H1 (cell line): ENCODE measurements around the gene PLXND1. TPM values are rescaled to one million over a fixed set of nuclear protein-coding genes. Genes with fewer than 3 reads are reported as not detected.

Experiments used
- CTCF ChIA-PET: fragments of 300-600 bp; sonication (Branson Sonifier 250); formaldehyde crosslinking; loops from one replicate; lab custom pipeline; 2021; ENCODE audit not compliant: partially characterized antibody; lab: Charles Lee
- POLR2A ChIA-PET: fragments of 300-600 bp; sonication (Branson Sonifier 250); formaldehyde crosslinking; loops from one replicate; lab custom pipeline; 2021; ENCODE audit warnings: inconsistent platforms; ENCODE audit not compliant: partially characterized antibody; lab: Charles Lee
- DNase-seq, 2 experiments: peaks; one replicate each; pipeline versions ENCODE4 v3.0.0 to v3.0.0-alpha.2; 2010 to 2022; ENCODE audit warnings: low spot score in 2 of 2, low read depth in 1 of 2, mixed read lengths in 1 of 2
- FAIRE-seq: peaks from 2 replicates; lab custom pipeline; 2011; peaks lifted over from hg19 to GRCh38; lab: Jason Lieb, UNC
- H2AFZ ChIP-seq: 2 replicates; pipeline ENCODE4 v1.8.1; 2012; ENCODE audit warnings: low read length, inconsistent platforms
- H2AK5ac ChIP-seq: 2 replicates; pipeline ENCODE4 v1.6.1; 2013; ENCODE audit warnings: low read depth, low read length
- H2BK120ac ChIP-seq: replicated peaks from 2 replicates; pipeline ENCODE3; 2013; ENCODE audit warnings: low read depth, low read length, inconsistent platforms
- H2BK12ac ChIP-seq: 2 replicates; pipeline ENCODE4 v1.6.1; 2013; ENCODE audit warnings: low read depth, low read length
- H2BK15ac ChIP-seq: 2 replicates; pipeline ENCODE4 v1.6.1; 2013; ENCODE audit warnings: low read length
- H2BK20ac ChIP-seq: 2 replicates; pipeline ENCODE4 v1.6.1; 2013; ENCODE audit warnings: low read length
- H2BK5ac ChIP-seq: 2 replicates; pipeline ENCODE4 v1.6.1; 2013; ENCODE audit warnings: low read depth, low read length
- H3K14ac ChIP-seq: 2 replicates; pipeline ENCODE4 v1.6.1; 2013; ENCODE audit warnings: inconsistent platforms; ENCODE audit not compliant: insufficient read length
- H3K18ac ChIP-seq: 2 replicates; pipeline ENCODE4 v1.6.1; 2013; ENCODE audit warnings: low read length; ENCODE audit errors: extremely low read depth
- H3K23ac ChIP-seq: 2 replicates; pipeline ENCODE4 v1.6.1; 2013; ENCODE audit warnings: inconsistent platforms; ENCODE audit not compliant: insufficient read length
- H3K23me2 ChIP-seq: 2 replicates; pipeline ENCODE4 v1.6.1; 2013; ENCODE audit warnings: low read depth, low read length
- H3K27ac ChIP-seq: 2 replicates; pipeline ENCODE4 v1.6.1; 2011; ENCODE audit warnings: low read depth, low read length, inconsistent platforms
- H3K27me3 ChIP-seq, 4 experiments: replicated peaks in 1 of 4; 1 replicate in 1 of 4; 2 replicates in 3 of 4; pipeline versions ENCODE4 v1.6.1 to v1.8.1; 2011 to 2013; ENCODE audit warnings: low read length in 3 of 4, mild to moderate bottlenecking in 3 of 4, inconsistent platforms in 2 of 4, mixed read lengths in 2 of 4, moderate library complexity in 1 of 4; ENCODE audit not compliant: control insufficient read depth in 3 of 4, insufficient read depth in 3 of 4; ENCODE audit errors: extremely low read depth in 1 of 4
- H3K36me3 ChIP-seq, 4 experiments: 2 replicates each; pipeline versions ENCODE4 v1.6.1 to v1.8.1; 2011 to 2013; ENCODE audit warnings: mild to moderate bottlenecking in 4 of 4, low read length in 3 of 4, moderate library complexity in 2 of 4, control low read depth in 1 of 4, inconsistent platforms in 1 of 4; ENCODE audit not compliant: insufficient read depth in 4 of 4, control insufficient read depth in 2 of 4
- H3K4ac ChIP-seq: replicated peaks from 2 replicates; pipeline ENCODE3; 2013; ENCODE audit warnings: low read length, low read depth, mixed read lengths, inconsistent platforms; ENCODE audit not compliant: insufficient read length
- H3K4me1 ChIP-seq, 4 experiments: replicated peaks in 1 of 4; 1 replicate in 1 of 4; 2 replicates in 3 of 4; pipeline versions ENCODE4 v1.6.1 to v1.8.1; 2011 to 2013; ENCODE audit warnings: low read length in 3 of 4, inconsistent platforms in 2 of 4, mixed read lengths in 1 of 4; ENCODE audit not compliant: insufficient read depth in 4 of 4, control insufficient read depth in 3 of 4
- H3K4me2 ChIP-seq, 2 experiments: 2 replicates each; pipeline versions ENCODE4 v1.6.1 to v1.8.1; 2011 to 2013; ENCODE audit warnings: low read depth in 2 of 2, low read length in 2 of 2, control low read depth in 1 of 2, inconsistent platforms in 1 of 2, mild to moderate bottlenecking in 1 of 2; ENCODE audit not compliant: insufficient read depth in 1 of 2
- H3K4me3 ChIP-seq, 4 experiments: fragments of 200-600, 300-600 bp in 1 of 4; sonication (generic), shearing (Covaris generic), sonication (Bioruptor Twin) in 1 of 4; 2 replicates each; pipeline versions ENCODE4 v1.5.1 to v1.8.1; 2011 to 2016; ENCODE audit warnings: low read length in 4 of 4, low read depth in 3 of 4, control low read depth in 2 of 4, inconsistent platforms in 2 of 4, mild to moderate bottlenecking in 2 of 4, mixed read lengths in 1 of 4, moderate library complexity in 1 of 4; ENCODE audit not compliant: insufficient read depth in 2 of 4; ENCODE audit errors: extremely low read depth in 1 of 4
- H3K56ac ChIP-seq: replicated peaks from 2 replicates; pipeline ENCODE3; 2013; ENCODE audit warnings: low read depth, mild to moderate bottlenecking, mixed read lengths, low read length, inconsistent platforms; ENCODE audit not compliant: insufficient read length
- H3K79me1 ChIP-seq: 2 replicates; pipeline ENCODE4 v1.6.1; 2013; ENCODE audit warnings: low read depth, low read length, control low read depth
- H3K79me2 ChIP-seq, 2 experiments: 2 replicates each; pipeline versions ENCODE4 v1.6.1 to v1.8.1; 2012 to 2013; ENCODE audit warnings: low read length in 2 of 2, mild to moderate bottlenecking in 2 of 2, inconsistent platforms in 1 of 2; ENCODE audit not compliant: insufficient read depth in 2 of 2, control insufficient read depth in 1 of 2
- H3K9ac ChIP-seq, 4 experiments: replicated peaks in 1 of 4; 1 replicate in 1 of 4; 2 replicates in 3 of 4; pipeline versions ENCODE4 v1.6.1 to v1.8.1; 2011 to 2013; ENCODE audit warnings: low read depth in 3 of 4, low read length in 3 of 4, control low read depth in 2 of 4, mild to moderate bottlenecking in 2 of 4, moderate library complexity in 2 of 4, inconsistent platforms in 1 of 4; ENCODE audit errors: extremely low read depth in 1 of 4
- H3K9me3 ChIP-seq, 2 experiments: 2 replicates each; pipeline versions ENCODE4 v1.6.1 to v1.8.1; 2012 to 2013; ENCODE audit warnings: mild to moderate bottlenecking in 2 of 2, moderate library complexity in 2 of 2, control low read depth in 1 of 2, inconsistent platforms in 1 of 2, low read depth in 1 of 2, low read length in 1 of 2, mixed read lengths in 1 of 2; ENCODE audit not compliant: insufficient read depth in 2 of 2
- H4K20me1 ChIP-seq, 2 experiments: replicated peaks in 1 of 2; 2 replicates each; pipeline versions ENCODE3 to v1.8.1; 2011 to 2013; ENCODE audit warnings: inconsistent platforms in 2 of 2, low read length in 2 of 2, mild to moderate bottlenecking in 1 of 2; ENCODE audit not compliant: insufficient read depth in 2 of 2, control insufficient read depth in 1 of 2
- H4K5ac ChIP-seq: 2 replicates; pipeline ENCODE4 v1.6.1; 2013; ENCODE audit warnings: low read length, low read depth, mixed read lengths, inconsistent platforms; ENCODE audit not compliant: insufficient read length
- H4K8ac ChIP-seq: 2 replicates; pipeline ENCODE4 v1.8.0; 2013; ENCODE audit warnings: mild to moderate bottlenecking, moderate library complexity, low read length, inconsistent platforms; ENCODE audit not compliant: insufficient read depth; ENCODE audit errors: extremely low read depth
- H4K91ac ChIP-seq: replicated peaks from 2 replicates; pipeline ENCODE3; 2013; ENCODE audit warnings: low read length, mixed read lengths, inconsistent platforms; ENCODE audit not compliant: insufficient read length
- EGR1 ChIP-seq: IDR thresholded peaks from 2 replicates; pipeline ENCODE4 v1.6.1; 2011; ENCODE audit warnings: low read depth, low read length, borderline replicate concordance
- EP300 ChIP-seq, 2 experiments: IDR thresholded peaks; 1 replicate in 1 of 2; 2 replicates in 1 of 2; pipeline ENCODE4 v1.6.1; 2011 to 2012; ENCODE audit warnings: low read depth in 2 of 2, low read length in 2 of 2, mild to moderate bottlenecking in 2 of 2, borderline replicate concordance in 1 of 2, inconsistent platforms in 1 of 2, moderate library complexity in 1 of 2
- RBBP5 ChIP-seq: IDR thresholded peaks from 2 replicates; pipeline ENCODE4 v1.7.1; 2012; ENCODE audit warnings: low read depth, mild to moderate bottlenecking, inconsistent platforms, low read length, moderate library complexity, borderline replicate concordance
- RXRA ChIP-seq: IDR thresholded peaks from 2 replicates; pipeline ENCODE4 v1.6.1; 2011; ENCODE audit warnings: low read depth, mild to moderate bottlenecking, low read length, moderate library complexity; ENCODE audit not compliant: insufficient read depth
- WGBS, 2 experiments: shearing (Covaris generic) in 1 of 2; methylation state at CpG; one replicate each; pipeline versions ENCODE4 v1.1.6 to v1.1.7; 2013 to 2015; ENCODE audit warnings: low lambda C conversion rate in 2 of 2, mixed read lengths in 2 of 2, inconsistent platforms in 1 of 2, low coverage in 1 of 2, missing lambda C conversion rate in 1 of 2; ENCODE audit not compliant: insufficient replicate concordance in 2 of 2, insufficient coverage in 1 of 2, insufficient read length in 1 of 2; ENCODE audit errors: extremely low coverage in 1 of 2, missing lambda C conversion rate in 1 of 2; 5-methylcytosine and 5-hydroxymethylcytosine counted together
- polyA plus RNA-seq, 7 experiments: library from polyadenylated mRNA; depleted of rRNA in 3 of 7; stranded (reverse) in 5 of 7; unstranded in 2 of 7; fragments of >200 nt in 5 of 7; fragments of 200-250 nt in 2 of 7; gene quantifications; 1 replicate in 5 of 7; 2 replicates in 1 of 7; 4 replicates in 1 of 7; pipeline versions ENCODE4 v1.2.1 to v1.2.3, GENCODE V29; 2011 to 2013; ENCODE audit warnings: missing spikeins in 2 of 7, mixed read lengths in 2 of 7
- total RNA-seq: library from RNA; stranded (reverse); fragmentation: NEBNext Ultra II Directional; extraction: Animal tissue kit (Norgen Biotek cat#: 25700); gene quantifications from 2 replicates; pipeline ENCODE4 v1.2.1, GENCODE V29; 2021

PLXND1 gene
- total and polyA plus RNA-seq, 2 of the 8 experiments (the other 6 are each of a cell fraction or from before 2014, with no cell fraction given): 17.7 to 66.4 TPM

- 93% methylated on average over 5 of the region's 5 CpGs; no CpG with 5 or more reads in 1 of the 2 experiments for WGBS, 2 experiments
- Histone ChIP-seq H4K20me1 (no peaks in the 10 kb centered on the region), H2AFZ (peak overlapping the region; percentile 64; the same call in 1 of the 2 replicates), H3K14ac (no peak overlapping the region), H3K79me1 (no peaks in the 10 kb centered on the region), H2BK20ac (no peak overlapping the region), H3K56ac (no peak overlapping the region), H3K23ac (no peak overlapping the region), H3K4ac (no peak overlapping the region), H3K9me3 (no peaks in the 10 kb centered on the region), H2BK12ac (0 out of 2 replicates have a peak overlapping the region, but pooled peaks have one; percentile 39), H4K8ac (peak overlapping the region; percentile 76; the same call in 1 of the 2 replicates)
- FAIRE-seq: no peak
- DNase-seq: no peak
- no peak for TF ChIP-seq EP300 (IDR thresholded peaks at IDR 0.05; ENCODE audit: borderline replicate concordance in 1 of 2, low read depth in 2 of 2, low read length in 2 of 2)
- TF ChIP-seq RXRA: no peak
- TF ChIP-seq RBBP5: no peak
- TF ChIP-seq EGR1: no peak
- TF ChIP-seq, all 59 proteins: peak for 0
- Histone ChIP-seq H3K27ac (no peak overlapping the region), H2BK15ac (no peak overlapping the region), H4K5ac (no peak overlapping the region), H2AK5ac (no peak overlapping the region), H3K79me2 (no peaks in the 10 kb centered on the region), H3K4me3 (no peak overlapping the region), H3K36me3 (no peaks in the 10 kb centered on the region), H4K91ac (no peak overlapping the region), H3K18ac (no peak overlapping the region), H2BK5ac (no peak overlapping the region), H2BK120ac (no peak overlapping the region), H3K4me2 (no peak overlapping the region), H3K23me2 (no peaks in the 10 kb centered on the region), H3K4me1 (peaks cover 8 to 19% (median 10%) of the 10 kb centered on the region in 4 experiments), H3K9ac (no peak overlapping the region), H3K27me3 (no peaks in the 10 kb centered on the region)
- ChIA-PET CTCF (interaction anchor here (1.1 to 1.7 kb wide), 5 partner anchors 12 to 52 kb away, joined by 3 to 5 read pairs (median 4); no protein-coding TSS in a partner anchor), POLR2A (interaction anchor here (0.9 kb wide), 1 partner anchor 12 kb away, joined by 3 read pairs; no protein-coding TSS in a partner anchor)
These were observed 63.7 kb downstream of the PLXND1 start for GRCh38 chr3:129542747-129543146.
